C4-2B (cell line): ENCODE results near the gene CDK14.

Experiments used
- ZFX ChIP-seq: fragments of 450-650 bp; IDR thresholded peaks from 2 replicates; pipeline ENCODE4 v1.6.1; 2017
- TF ChIP-seq, protein P1 (sequence below): fragments of 450-650 bp; conservative IDR thresholded peaks from 2 replicates; pipeline ENCODE4 v1.5.1; 2017; ENCODE audit warnings: mild to moderate bottlenecking

DNA sequence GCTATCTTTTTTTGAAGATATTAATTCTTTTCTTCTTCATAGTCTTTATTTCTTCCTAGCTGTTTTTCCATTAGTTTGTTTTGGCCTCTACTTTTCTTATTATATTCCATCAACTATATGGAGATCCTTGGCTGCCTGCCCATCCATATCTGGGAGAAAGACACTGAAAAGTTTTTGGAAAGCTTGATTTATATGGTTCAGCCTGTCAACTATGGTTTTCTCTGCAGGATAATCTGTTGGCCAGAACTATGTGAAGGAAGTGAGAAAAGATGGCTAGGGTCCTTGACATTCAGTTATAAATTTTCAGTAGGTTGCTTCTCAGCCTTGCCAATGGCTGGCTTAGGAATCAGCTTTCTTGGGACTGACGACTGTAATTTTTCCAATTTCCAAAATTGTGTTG is 10.0 kb upstream of the CDK14 start:
- TF ChIP-seq, protein P1, sequence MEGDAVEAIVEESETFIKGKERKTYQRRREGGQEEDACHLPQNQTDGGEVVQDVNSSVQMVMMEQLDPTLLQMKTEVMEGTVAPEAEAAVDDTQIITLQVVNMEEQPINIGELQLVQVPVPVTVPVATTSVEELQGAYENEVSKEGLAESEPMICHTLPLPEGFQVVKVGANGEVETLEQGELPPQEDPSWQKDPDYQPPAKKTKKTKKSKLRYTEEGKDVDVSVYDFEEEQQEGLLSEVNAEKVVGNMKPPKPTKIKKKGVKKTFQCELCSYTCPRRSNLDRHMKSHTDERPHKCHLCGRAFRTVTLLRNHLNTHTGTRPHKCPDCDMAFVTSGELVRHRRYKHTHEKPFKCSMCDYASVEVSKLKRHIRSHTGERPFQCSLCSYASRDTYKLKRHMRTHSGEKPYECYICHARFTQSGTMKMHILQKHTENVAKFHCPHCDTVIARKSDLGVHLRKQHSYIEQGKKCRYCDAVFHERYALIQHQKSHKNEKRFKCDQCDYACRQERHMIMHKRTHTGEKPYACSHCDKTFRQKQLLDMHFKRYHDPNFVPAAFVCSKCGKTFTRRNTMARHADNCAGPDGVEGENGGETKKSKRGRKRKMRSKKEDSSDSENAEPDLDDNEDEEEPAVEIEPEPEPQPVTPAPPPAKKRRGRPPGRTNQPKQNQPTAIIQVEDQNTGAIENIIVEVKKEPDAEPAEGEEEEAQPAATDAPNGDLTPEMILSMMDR, result no peak
- no peak for TF ChIP-seq ZFX
